Tongue (tissue), 2 donors: Measurements from ENCODE around the gene RXFP1. TPM values are rescaled to one million over a fixed set of nuclear protein-coding genes. Genes with fewer than 3 reads are reported as not detected.
A peak's percentile ranks its signal among the peaks of the same experiment; 100 is the strongest.

Source experiments
- DNase-seq: peaks from one replicate; pipeline ENCODE4 v3.0.0-alpha.2; 2015
- total RNA-seq: library from RNA; depleted of rRNA; stranded (reverse); fragments of >200 nt; gene quantifications from one replicate; pipeline ENCODE4 v1.2.3, GENCODE V29; 2014

The RXFP1 gene
- 0.21 TPM for total RNA-seq

GRCh38 chr4:158521484-158522088 lies at the start of gene RXFP1:
TSS of gene RXFP1 (plus strand) at chr4:158521882. CDS start at chr4:158521977, 95 bp downstream.
- DNase-seq = no peak

DNA sequence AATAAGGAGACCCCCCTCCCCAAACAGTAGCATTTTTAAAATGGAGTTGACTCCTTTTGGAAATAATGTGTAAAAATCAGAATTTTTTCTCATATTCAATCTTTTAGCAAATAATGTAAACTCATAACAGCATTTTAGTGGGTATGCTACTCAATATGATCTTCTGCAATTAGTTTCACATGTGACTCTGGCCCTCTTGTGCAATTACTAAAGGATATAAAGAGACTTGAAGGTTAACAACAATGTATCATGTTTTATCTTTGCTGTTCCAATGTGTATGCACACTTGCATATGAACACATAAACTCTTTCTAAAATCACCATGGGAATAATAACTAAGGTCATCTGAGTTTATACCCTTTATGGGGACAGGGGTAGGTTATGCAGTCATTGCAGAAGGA lies 39.9 kb upstream of the RXFP1 start:
- DNase-seq = no peak

GRCh38 chr4:158484173-158484885 lies 37.4 kb upstream of the RXFP1 start:
- no peak for DNase-seq

DNA sequence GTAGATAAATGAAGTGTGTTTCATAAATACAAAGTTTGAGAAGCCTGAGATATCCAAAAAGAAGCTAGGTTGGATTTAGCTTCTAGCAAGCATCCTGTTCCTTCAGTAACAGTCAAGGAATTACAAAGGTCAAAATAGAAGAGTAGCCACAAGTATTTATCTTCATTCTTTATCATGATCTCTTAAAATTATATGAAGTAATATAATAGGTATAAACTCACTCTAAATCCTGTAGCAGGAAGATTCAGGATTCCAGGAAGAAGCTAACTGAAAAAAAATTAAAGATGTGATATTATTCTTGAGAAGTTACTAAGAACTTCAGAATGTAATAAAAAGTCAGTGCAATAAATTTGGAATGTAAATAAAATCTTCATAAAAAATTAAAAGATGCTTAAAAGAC lies 31.1 kb upstream of the RXFP1 start:
- DNase-seq = no peak

DNA sequence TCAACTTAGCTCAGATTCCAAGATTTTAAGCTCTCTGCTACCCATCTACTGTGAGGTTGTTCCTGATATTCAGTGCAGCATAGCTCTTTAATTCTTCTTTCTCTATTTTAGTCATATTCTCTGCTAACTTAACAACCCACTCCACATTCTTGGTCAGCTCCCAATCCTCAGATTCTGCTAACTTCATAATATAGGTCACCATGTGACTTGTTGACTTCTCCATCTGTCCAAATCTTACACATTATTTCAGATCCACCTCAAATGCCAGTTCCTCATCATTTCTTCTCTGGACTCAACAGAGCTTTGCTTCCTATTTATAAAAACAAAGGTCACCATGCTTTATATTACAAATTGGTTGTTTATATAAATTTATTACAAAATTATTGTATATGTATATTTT lies 29.3 kb upstream of the RXFP1 start:
- no peak for DNase-seq

DNA sequence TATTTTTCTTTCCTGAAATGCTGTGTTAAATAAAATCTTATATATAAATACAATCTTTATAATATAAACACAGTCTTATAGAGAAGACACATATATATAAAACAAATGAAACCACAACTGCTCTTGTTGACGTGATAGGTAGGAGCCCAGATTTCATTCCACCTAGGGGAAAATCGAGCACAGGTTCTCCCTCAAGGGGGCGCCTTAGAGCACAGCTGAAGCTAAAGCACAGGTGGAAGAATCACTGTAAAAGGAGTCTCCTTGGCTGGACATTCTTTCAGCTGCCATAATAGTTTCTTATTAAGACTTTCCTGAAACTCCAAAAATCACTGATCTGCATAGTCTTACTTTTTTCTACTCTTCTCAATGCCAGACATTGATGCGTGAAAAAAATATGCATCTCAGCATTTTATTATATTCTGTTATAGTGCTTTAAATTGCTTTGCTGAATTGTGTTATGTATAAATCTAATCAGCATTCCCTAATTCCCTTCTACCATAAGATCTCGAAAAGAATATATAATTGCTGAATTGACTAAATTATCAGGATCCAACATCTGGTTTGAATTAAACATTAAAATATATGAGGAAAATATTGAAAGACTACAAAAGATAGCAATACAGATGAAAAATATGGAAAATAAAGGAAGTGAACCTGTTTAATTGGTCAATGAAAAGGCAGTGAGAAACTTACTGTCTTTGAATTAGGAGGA lies 25.5 kb upstream of the RXFP1 start:
- peak; percentile 12 for DNase-seq

- no peak for DNase-seq
These were observed 21.6 kb upstream of the RXFP1 start for GRCh38 chr4:158500054-158500453.

DNA sequence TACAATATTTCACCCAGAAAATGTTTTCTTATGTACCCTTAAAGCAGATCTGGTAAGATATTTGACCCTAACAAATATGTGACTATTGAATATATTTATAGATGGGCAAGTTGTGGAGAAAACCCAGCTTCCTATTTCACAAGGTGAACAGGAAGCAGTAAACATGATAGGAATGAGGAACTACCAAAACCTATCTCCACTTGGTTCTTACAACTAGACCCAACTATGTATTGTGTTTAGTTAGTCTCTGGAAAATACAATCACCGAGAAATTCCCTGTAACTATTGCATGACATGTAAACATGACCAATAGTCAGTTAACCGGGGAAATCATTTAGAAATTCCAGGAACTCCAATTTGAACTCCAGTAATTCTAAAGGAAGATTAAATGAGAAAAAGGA lies 8.4 kb upstream of the RXFP1 start:
- DNase-seq = no peak

DNA sequence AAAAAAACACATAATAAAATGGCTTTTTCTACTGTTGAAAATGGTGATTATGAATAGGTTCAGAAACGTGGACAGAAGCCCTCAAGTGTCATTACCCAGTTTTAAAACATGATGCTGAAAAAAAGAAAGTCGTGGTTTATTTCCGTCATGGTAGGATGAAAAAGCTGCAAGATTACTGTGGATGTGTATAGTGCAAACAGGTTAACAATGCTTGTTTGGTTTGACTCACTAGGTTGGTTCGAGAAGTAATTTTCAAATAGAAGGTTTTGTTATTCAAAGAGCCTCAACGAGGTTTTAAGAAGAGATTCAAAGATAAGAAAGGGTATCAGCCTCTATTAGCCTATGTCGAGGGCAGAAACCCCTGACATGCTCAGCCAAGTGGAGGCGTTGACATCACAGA lies 2.5 kb upstream of the RXFP1 start:
- DNase-seq = no peak

DNA sequence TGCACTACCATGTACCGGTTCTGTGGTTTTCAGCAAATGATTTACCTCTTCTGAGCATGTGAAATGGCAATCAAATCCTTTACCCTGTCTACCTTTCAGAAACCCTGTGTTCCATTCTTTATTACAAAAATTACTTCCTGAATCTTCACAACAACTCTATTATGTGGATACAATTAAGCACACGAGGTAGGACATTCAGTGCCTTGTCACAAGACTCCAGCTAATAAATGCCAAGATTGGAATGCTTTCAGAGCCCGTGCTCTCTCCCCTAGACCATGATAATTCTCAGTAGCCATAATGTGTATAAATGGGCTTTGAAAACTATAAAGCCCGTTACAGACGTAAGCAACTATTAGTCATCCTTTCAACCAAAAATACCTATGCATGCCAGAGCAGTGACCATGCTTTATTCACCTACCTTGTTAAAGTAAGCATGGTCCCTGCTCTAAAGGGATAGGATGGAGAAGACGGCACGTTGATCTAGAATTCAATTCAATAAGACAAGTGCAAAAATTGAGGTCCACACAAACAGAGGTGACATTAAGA lies 2.4 kb downstream of the RXFP1 start:
- DNase-seq = no peak

- no peak for DNase-seq
These were observed 5.8 kb downstream of the RXFP1 start for GRCh38 chr4:158527516-158527915.

DNA sequence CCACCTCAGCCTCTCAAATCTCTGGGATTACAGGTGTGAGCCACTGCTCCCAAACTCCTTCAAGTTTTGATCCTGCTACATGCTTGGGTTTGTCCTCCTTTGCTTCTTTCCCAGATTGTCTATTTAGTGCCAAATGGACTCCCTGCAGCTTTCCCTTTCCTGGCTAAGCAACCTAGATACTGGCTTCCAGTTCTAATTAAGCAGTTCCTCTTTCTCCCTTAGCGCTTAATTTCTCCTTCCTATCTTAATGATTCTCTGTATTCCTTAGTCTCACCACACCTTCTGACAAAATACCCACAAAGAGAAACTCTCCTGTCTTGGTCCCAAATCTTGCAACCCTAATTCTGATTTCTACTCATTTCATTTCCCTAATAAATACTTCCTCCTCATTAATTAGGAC lies 7.8 kb downstream of the RXFP1 start:
- no peak for DNase-seq

DNA sequence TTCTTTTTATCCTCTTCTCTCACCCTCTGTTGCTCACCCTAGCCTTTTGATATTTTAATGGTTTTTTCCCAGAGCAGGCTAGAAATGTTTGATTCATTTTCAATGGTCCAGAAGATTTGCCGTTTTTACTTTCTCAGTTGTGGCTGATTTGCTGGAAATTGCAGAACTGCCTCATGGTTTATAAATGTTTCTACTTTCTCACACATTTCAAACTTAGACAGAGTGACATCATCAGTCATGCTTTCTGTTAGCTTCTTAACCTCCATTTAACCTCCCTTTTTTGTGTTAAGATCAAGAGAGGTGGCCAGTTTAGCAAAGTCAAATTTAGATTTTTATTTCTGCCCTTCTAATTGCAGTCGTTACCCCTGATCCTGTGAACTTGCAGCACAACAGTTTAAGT lies 8.7 kb downstream of the RXFP1 start:
- DNase-seq = no peak

DNA sequence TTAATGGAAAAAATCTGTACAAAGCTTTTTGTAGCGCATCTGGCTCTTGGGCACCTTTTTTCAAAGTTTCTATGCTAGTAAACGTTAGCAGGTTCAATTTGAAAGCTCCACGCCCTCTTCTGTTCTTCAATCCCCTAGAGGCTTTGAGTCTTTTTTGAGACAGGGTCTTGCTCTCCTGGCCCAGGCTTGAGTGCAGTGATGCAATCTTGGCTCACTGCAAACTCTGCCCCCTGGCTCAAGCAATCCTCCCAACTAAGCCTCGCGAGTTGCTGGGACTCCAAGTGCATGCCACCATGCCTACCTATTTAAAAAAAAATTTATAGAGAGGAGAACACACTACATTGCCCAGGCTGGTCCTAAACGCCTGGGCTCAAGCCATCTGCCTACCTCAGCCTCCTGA lies 9.2 kb downstream of the RXFP1 start:
- no peak for DNase-seq

- no peak for DNase-seq
These were observed 11.0 kb downstream of the RXFP1 start for GRCh38 chr4:158532556-158533231.

- DNase-seq = no peak
These were observed 13.0 kb downstream of the RXFP1 start for GRCh38 chr4:158534727-158535126.

DNA sequence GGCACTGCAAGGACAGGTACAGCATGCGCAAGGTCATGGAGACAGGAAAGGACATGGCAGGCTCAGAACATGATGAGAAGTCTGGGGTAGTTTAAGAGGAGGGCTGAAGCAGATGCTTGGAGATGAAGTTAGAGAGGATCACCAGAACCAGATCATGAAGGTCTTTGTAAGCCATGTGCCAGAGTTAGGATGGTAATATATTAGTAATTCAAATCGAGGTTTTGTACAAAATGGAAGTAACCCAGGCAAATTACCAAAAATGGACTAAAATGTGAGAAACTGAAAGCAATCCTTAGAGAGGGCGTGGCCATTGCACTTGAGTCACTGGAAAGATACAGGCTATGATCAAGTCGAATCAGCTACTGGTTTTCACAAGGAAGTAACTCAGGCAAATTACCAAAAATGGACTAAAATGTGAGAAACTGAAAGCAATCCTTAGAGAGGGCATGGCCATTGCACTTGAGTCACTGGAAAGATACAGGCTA lies 13.5 kb downstream of the RXFP1 start:
- no peak for DNase-seq

GRCh38 chr4:158536833-158537232 lies 15.2 kb downstream of the RXFP1 start:
- DNase-seq = no peak

DNA sequence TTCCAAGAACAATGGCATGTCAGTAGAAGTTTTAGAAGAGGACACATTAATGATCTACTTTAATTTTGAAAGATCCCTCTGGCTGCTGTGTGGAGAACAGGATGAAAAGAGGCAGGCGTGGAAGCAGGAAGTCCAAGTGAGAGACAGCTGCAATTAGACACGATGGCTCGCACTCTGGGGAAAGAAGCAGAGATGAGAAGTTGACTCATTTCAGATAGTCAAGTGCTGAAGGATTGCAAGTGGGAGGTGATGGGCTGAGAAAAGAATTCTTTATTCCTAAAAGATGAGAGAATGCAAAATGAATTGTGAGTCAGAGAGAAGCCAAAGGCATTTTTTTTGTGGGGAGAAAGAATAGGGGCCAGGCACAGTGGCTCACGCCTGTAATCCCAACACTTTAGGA lies 16.5 kb downstream of the RXFP1 start:
- no peak for DNase-seq

DNA sequence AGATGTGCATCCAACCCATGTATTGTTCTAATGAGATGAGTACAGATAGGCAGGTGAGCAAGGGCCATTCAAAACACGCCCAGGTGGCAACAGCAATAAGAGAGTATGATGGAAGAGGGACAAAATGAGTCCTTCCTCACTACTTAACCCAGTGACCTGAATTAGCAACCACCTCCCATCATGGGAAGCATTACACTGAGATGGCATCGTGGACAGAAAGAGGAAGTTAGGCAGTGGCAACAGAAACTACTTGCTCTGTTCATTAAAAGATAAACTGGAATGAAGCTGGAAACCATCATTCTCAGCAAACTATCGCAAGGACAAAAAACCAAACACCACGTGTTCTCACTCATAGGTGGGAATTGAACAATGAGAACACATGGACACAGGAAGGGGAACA lies 17.2 kb downstream of the RXFP1 start:
- no peak for DNase-seq

- DNase-seq = no peak
These were observed 18.6 kb downstream of the RXFP1 start for GRCh38 chr4:158540125-158540907.

GRCh38 chr4:158541506-158541905 lies 19.8 kb downstream of the RXFP1 start:
- DNase-seq = no peak
